Measurements from ENCODE around the gene HEYL. TPM values are rescaled to one million over a fixed set of nuclear protein-coding genes. Genes with fewer than 3 reads are reported as not detected.

Gene HEYL
- total and polyA plus RNA-seq, 2 donors (not counting 1 experiment from before 2014, with no cell fraction given) = 1.3 TPM; not detected in 1

DNA sequence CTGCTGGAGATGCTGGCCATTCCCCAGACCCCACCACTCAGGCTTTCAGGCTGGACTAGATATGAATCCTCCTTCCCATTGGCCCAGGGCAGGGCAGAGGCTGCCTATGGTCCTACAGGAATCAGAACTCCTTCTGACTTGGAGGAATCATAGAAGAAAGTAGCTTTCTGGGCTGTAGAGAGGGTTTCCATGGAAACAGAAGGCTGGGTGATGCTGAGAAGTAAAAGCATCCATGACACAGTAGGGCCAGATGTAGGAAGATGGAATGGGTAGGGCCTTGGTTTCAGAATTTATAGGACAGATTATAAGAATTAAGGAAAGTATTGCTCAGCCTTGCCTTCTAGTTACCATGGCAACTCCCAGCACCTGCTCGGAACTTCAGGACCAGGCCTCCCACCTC lies 23.4 kb upstream of the HEYL start:
- DNase-seq (ENCODE audit: low read depth in 2 of 2) = no peak
- Histone ChIP-seq H3K36me3 (ENCODE audit: control insufficient read depth, insufficient read depth, low read length) (no peaks in the 10 kb centered on the region), H2AFZ (ENCODE audit: low read length) (no peak overlapping the region), H3K79me2 (ENCODE audit: control insufficient read depth, insufficient read depth, low read length) (no peaks in the 10 kb centered on the region), H3K4me3 (replicated peaks in 1 of 4; ENCODE audit: control extremely low read depth in 1 of 4, insufficient read depth in 1 of 4, low read depth in 3 of 4, low read length in 4 of 4) (no peak overlapping the region), H3K27ac (ENCODE audit: insufficient read depth, low read length) (no peak overlapping the region), H3K9me3 (ENCODE audit: control insufficient read depth, insufficient read depth, low read depth, low read length) (no peaks in the 10 kb centered on the region), H3K4me2 (ENCODE audit: extremely low read depth, insufficient read depth, low read length) (no peak overlapping the region), H3K27me3 (ENCODE audit: control insufficient read depth, insufficient read depth, low read length) (peaks cover 16% of the 10 kb centered on the region), H3K4me1 (ENCODE audit: control insufficient read depth, extremely low read depth, insufficient read depth, low read length) (peaks cover under 1% of the 10 kb centered on the region), H3K9ac (ENCODE audit: insufficient read depth, low read length) (no peak overlapping the region), H4K20me1 (ENCODE audit: control insufficient read depth, extremely low read depth, insufficient read depth, low read length) (no peaks in the 10 kb centered on the region)
- TF ChIP-seq, protein P1, sequence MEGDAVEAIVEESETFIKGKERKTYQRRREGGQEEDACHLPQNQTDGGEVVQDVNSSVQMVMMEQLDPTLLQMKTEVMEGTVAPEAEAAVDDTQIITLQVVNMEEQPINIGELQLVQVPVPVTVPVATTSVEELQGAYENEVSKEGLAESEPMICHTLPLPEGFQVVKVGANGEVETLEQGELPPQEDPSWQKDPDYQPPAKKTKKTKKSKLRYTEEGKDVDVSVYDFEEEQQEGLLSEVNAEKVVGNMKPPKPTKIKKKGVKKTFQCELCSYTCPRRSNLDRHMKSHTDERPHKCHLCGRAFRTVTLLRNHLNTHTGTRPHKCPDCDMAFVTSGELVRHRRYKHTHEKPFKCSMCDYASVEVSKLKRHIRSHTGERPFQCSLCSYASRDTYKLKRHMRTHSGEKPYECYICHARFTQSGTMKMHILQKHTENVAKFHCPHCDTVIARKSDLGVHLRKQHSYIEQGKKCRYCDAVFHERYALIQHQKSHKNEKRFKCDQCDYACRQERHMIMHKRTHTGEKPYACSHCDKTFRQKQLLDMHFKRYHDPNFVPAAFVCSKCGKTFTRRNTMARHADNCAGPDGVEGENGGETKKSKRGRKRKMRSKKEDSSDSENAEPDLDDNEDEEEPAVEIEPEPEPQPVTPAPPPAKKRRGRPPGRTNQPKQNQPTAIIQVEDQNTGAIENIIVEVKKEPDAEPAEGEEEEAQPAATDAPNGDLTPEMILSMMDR (conservative IDR thresholded peaks at IDR 0.05 in 1 of 2, IDR thresholded peaks at IDR 0.05 in 1 of 2; ENCODE audit: low read depth in 1 of 2, low read length in 2 of 2) = no peak
- no peak for TF ChIP-seq EZH2 (IDR thresholded peaks at IDR 0.05; ENCODE audit: low read length, missing control alignments)

- no peak overlapping the region for H3K4me2 ChIP-seq (ENCODE audit: extremely low read depth, insufficient read depth, low read length)
- H3K9me3 ChIP-seq (ENCODE audit: control insufficient read depth, insufficient read depth, low read depth, low read length) = no peaks in the 10 kb centered on the region
- no peak overlapping the region for H3K27ac ChIP-seq (ENCODE audit: insufficient read depth, low read length)
- H3K79me2 ChIP-seq (ENCODE audit: control insufficient read depth, insufficient read depth, low read length) = no peaks in the 10 kb centered on the region
- TF ChIP-seq EZH2 (IDR thresholded peaks at IDR 0.05; ENCODE audit: low read length, missing control alignments) = no peak
- TF ChIP-seq, protein P1 (conservative IDR thresholded peaks at IDR 0.05 in 1 of 2, IDR thresholded peaks at IDR 0.05 in 1 of 2; ENCODE audit: low read depth in 1 of 2, low read length in 2 of 2) = no peak
- no peaks in the 10 kb centered on the region for H4K20me1 ChIP-seq (ENCODE audit: control insufficient read depth, extremely low read depth, insufficient read depth, low read length)
- no peak for DNase-seq (ENCODE audit: low read depth in 2 of 2)
- H3K36me3 ChIP-seq (ENCODE audit: control insufficient read depth, insufficient read depth, low read length) = no peaks in the 10 kb centered on the region
- H3K4me1 ChIP-seq (ENCODE audit: control insufficient read depth, extremely low read depth, insufficient read depth, low read length) = peaks cover 4% of the 10 kb centered on the region
- H3K27me3 ChIP-seq (ENCODE audit: control insufficient read depth, insufficient read depth, low read length) = peaks cover 16% of the 10 kb centered on the region
- no peak overlapping the region for H3K9ac ChIP-seq (ENCODE audit: insufficient read depth, low read length)
- no peak overlapping the region for H3K4me3 ChIP-seq (replicated peaks in 1 of 4; ENCODE audit: control extremely low read depth in 1 of 4, insufficient read depth in 1 of 4, low read depth in 3 of 4, low read length in 4 of 4)
- no peak overlapping the region for H2AFZ ChIP-seq (ENCODE audit: low read length)
These were observed 20.1 kb upstream of the HEYL start for GRCh38 chr1:39659538-39659937.

DNA sequence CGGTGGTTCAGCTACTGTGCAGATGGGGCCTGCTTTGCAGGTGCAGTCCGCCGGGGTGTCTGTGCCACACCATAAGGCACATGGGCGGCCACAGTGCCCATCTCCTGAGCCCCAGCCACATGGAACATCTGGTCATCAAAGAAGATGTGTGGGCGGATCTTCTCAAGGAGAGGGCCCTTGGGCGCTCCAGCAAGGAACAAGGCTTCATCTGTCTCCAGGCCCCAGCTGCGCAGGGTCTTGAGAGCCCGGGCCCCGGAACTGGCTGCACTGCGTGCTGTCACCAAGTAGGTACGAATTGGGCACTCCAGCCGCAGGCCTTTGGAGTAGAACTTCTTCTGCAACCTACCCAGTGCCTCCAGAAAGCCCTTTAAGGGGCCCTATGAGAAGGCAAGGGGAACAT lies 19.7 kb upstream of the HEYL start:
- no peak overlapping the region for H3K4me3 ChIP-seq (replicated peaks in 1 of 4; ENCODE audit: control extremely low read depth in 1 of 4, insufficient read depth in 1 of 4, low read depth in 3 of 4, low read length in 4 of 4)
- DNase-seq (ENCODE audit: low read depth in 2 of 2) = no peak
- H3K27ac ChIP-seq (ENCODE audit: insufficient read depth, low read length) = no peak overlapping the region
- no peak overlapping the region for H3K4me2 ChIP-seq (ENCODE audit: extremely low read depth, insufficient read depth, low read length)
- H3K79me2 ChIP-seq (ENCODE audit: control insufficient read depth, insufficient read depth, low read length) = no peaks in the 10 kb centered on the region
- H3K27me3 ChIP-seq (ENCODE audit: control insufficient read depth, insufficient read depth, low read length) = peaks cover 19% of the 10 kb centered on the region
- H3K36me3 ChIP-seq (ENCODE audit: control insufficient read depth, insufficient read depth, low read length) = no peaks in the 10 kb centered on the region
- H3K9ac ChIP-seq (ENCODE audit: insufficient read depth, low read length) = no peak overlapping the region
- no peak for TF ChIP-seq EZH2 (IDR thresholded peaks at IDR 0.05; ENCODE audit: low read length, missing control alignments)
- TF ChIP-seq, protein P1 (conservative IDR thresholded peaks at IDR 0.05 in 1 of 2, IDR thresholded peaks at IDR 0.05 in 1 of 2; ENCODE audit: low read depth in 1 of 2, low read length in 2 of 2) = no peak
- peaks cover 4% of the 10 kb centered on the region for H3K4me1 ChIP-seq (ENCODE audit: control insufficient read depth, extremely low read depth, insufficient read depth, low read length)
- no peaks in the 10 kb centered on the region for H4K20me1 ChIP-seq (ENCODE audit: control insufficient read depth, extremely low read depth, insufficient read depth, low read length)
- H2AFZ ChIP-seq (ENCODE audit: low read length) = no peak overlapping the region
- no peaks in the 10 kb centered on the region for H3K9me3 ChIP-seq (ENCODE audit: control insufficient read depth, insufficient read depth, low read depth, low read length)

Data from fibroblast of lung (primary cell).